ENCODE measurements around the gene TRPC4. TPM values are rescaled to one million over a fixed set of nuclear protein-coding genes. Genes with fewer than 3 reads are reported as not detected.

The TRPC4 gene
- total RNA-seq, 1 donor from 2014 or later, result 6.3 TPM

GRCh38 chr13:37906880-37907279 lies 37.3 kb upstream of the TRPC4 start:
- TF ChIP-seq, protein P1, sequence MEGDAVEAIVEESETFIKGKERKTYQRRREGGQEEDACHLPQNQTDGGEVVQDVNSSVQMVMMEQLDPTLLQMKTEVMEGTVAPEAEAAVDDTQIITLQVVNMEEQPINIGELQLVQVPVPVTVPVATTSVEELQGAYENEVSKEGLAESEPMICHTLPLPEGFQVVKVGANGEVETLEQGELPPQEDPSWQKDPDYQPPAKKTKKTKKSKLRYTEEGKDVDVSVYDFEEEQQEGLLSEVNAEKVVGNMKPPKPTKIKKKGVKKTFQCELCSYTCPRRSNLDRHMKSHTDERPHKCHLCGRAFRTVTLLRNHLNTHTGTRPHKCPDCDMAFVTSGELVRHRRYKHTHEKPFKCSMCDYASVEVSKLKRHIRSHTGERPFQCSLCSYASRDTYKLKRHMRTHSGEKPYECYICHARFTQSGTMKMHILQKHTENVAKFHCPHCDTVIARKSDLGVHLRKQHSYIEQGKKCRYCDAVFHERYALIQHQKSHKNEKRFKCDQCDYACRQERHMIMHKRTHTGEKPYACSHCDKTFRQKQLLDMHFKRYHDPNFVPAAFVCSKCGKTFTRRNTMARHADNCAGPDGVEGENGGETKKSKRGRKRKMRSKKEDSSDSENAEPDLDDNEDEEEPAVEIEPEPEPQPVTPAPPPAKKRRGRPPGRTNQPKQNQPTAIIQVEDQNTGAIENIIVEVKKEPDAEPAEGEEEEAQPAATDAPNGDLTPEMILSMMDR (IDR thresholded peaks at IDR 0.05), result no peak
- Mint-ChIP-seq H3K27ac (ENCODE audit: unreplicated experiment) (no peak overlapping the region), H3K27me3 (ENCODE audit: unreplicated experiment) (no peaks in the 10 kb centered on the region), H3K36me3 (ENCODE audit: unreplicated experiment) (no peaks in the 10 kb centered on the region), H3K9me3 (ENCODE audit: unreplicated experiment) (no peaks in the 10 kb centered on the region), H3K4me1 (ENCODE audit: unreplicated experiment) (peaks cover 6% of the 10 kb centered on the region), H3K4me3 (ENCODE audit: unreplicated experiment) (no peak overlapping the region)
- no peak for DNase-seq (ENCODE audit: extremely low spot score, unreplicated experiment)

DNA sequence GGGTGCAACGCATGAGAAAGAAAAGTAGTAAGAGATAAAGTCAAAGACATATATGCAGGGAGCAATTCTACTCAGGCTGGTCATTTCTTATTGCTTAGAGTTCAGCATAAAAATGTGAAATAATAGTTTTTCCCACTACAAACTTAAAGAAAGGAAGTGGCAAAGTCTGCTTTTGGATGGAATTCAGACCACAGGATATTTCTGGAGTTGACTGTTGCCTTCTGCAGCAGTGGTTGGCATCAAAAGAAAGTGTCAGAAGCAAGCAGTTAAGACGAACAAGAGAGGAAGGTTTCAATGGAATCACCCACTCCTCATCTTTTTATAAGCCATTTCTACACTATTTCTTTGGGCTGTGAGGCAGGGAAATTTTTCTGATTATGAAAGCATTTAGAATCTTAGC lies 36.2 kb upstream of the TRPC4 start:
- DNase-seq (ENCODE audit: extremely low spot score, unreplicated experiment), result no peak
- H3K27ac Mint-ChIP-seq (ENCODE audit: unreplicated experiment), result no peak overlapping the region

DNA sequence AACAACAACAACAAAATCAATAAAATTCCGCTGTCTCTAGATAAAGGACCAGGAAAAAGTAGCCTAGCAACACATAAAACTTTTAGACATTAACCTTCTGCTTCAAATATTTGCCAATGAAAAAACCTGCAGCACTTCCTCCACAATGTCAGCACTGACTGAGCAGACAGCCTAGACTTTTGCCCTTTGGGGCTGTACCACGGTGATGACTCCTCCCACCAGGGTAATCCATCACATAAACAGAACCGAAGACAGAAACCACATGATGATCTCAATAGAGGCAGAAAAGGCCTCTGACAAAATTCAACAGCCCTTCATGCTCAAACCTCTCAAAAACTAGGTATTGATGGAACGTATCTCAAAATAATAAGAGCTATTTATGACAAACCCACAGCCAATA lies 30.2 kb upstream of the TRPC4 start:
- TF ChIP-seq, protein P1 (IDR thresholded peaks at IDR 0.05), result no peak
- Mint-ChIP-seq H3K4me3 (ENCODE audit: unreplicated experiment) (no peak overlapping the region), H3K9me3 (ENCODE audit: unreplicated experiment) (no peaks in the 10 kb centered on the region), H3K27me3 (ENCODE audit: unreplicated experiment) (no peaks in the 10 kb centered on the region), H3K27ac (ENCODE audit: unreplicated experiment) (no peak overlapping the region), H3K36me3 (ENCODE audit: unreplicated experiment) (no peaks in the 10 kb centered on the region), H3K4me1 (ENCODE audit: unreplicated experiment) (no peaks in the 10 kb centered on the region)
- DNase-seq (ENCODE audit: extremely low spot score, unreplicated experiment), result no peak

More for the DNA sequence above, 36.2 kb upstream of the TRPC4 start:
- Mint-ChIP-seq H3K9me3 (ENCODE audit: unreplicated experiment) (no peaks in the 10 kb centered on the region), H3K4me3 (ENCODE audit: unreplicated experiment) (no peak overlapping the region), H3K4me1 (ENCODE audit: unreplicated experiment) (peaks cover 6% of the 10 kb centered on the region), H3K36me3 (ENCODE audit: unreplicated experiment) (no peaks in the 10 kb centered on the region), H3K27me3 (ENCODE audit: unreplicated experiment) (no peaks in the 10 kb centered on the region)
- TF ChIP-seq, protein P1 (IDR thresholded peaks at IDR 0.05), result no peak

DNA sequence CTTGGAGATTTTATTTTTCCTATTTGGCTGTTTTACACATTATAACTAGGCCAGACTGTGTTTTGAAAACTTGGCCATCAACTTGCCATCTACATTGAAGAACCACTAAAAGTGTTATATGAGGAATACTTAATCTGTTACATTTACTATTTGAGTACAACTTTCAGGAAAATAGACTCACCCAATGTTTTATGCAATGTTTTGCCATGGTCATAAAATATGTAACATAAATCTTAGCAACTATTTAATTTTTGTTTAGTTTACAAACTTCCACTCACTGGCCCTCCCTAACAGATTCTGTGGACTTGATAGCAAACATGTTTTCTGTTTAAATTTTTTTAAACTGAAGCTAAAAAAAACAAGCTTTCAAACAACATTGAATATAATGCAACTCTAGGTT lies 23.7 kb upstream of the TRPC4 start:
- Mint-ChIP-seq H3K27me3 (ENCODE audit: unreplicated experiment) (no peaks in the 10 kb centered on the region), H3K36me3 (ENCODE audit: unreplicated experiment) (no peaks in the 10 kb centered on the region), H3K27ac (ENCODE audit: unreplicated experiment) (no peak overlapping the region), H3K4me1 (ENCODE audit: unreplicated experiment) (peaks cover 6% of the 10 kb centered on the region), H3K4me3 (ENCODE audit: unreplicated experiment) (no peak overlapping the region), H3K9me3 (ENCODE audit: unreplicated experiment) (no peaks in the 10 kb centered on the region)
- TF ChIP-seq, protein P1 (IDR thresholded peaks at IDR 0.05), result no peak
- no peak for DNase-seq (ENCODE audit: extremely low spot score, unreplicated experiment)

GRCh38 chr13:37889820-37890219 lies 20.2 kb upstream of the TRPC4 start:
- Mint-ChIP-seq H3K4me1 (ENCODE audit: unreplicated experiment) (peaks cover 11% of the 10 kb centered on the region), H3K27me3 (ENCODE audit: unreplicated experiment) (no peaks in the 10 kb centered on the region), H3K27ac (ENCODE audit: unreplicated experiment) (no peak overlapping the region), H3K9me3 (ENCODE audit: unreplicated experiment) (no peaks in the 10 kb centered on the region), H3K4me3 (ENCODE audit: unreplicated experiment) (no peak overlapping the region), H3K36me3 (ENCODE audit: unreplicated experiment) (no peaks in the 10 kb centered on the region)
- TF ChIP-seq, protein P1 (IDR thresholded peaks at IDR 0.05), result no peak
- no peak for DNase-seq (ENCODE audit: extremely low spot score, unreplicated experiment)
